ENCODE measurements around the gene CEP170B. TPM values are rescaled to one million over a fixed set of nuclear protein-coding genes. Genes with fewer than 3 reads are reported as not detected.
"Not testable (repeated sequence)": the region's sequence is repeated elsewhere in the genome, so short reads cannot be mapped to it uniquely, and the experiment has no call there.

Gene CEP170B
- total RNA-seq, 2 experiments from 2014 or later: 3.0 TPM

DNA sequence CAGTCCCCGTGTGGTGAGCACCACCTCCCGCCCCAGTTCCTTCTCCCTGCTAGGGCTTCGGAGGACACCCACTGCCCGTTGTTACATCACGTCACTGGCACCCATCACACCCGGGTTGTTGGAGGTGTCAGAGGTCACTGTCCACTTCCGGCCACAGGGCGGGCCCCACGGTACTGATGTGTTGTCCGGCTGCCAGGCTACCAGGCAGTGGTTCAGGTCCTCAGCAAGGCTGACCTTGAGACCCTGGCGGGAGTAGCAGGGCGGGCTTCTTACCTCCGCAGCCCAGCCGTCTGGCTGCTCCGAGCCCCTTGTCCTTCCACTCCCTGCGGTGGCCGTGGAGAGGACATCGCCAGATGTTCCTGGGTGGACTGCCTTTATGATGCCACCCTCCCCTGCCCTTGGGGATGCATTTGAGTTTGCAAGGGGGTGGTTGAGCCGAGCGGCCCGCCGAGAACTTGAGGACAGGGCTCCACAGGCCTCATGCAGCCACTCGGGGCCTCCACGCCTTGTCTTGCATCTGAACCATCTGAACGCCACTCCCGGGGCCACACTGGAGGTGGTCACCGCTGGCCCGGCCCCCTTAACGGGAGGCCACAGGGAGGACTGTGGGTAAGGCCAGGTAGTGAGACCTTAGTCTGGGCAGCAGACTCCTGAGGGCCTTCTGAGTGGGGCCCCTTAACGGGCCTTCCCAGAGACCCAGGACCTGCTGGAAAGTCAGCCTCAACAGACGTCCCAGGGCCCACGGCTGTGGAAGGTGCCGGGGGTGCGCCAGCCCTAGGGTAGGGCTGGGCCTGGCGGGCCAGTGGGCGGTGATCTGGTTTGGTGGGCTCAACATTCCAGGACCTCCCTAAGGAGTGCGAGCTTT lies 32.5 kb downstream of the CEP170B start:
- Mint-ChIP-seq H3K4me3 (no peak overlapping the region), H3K4me1 (peaks cover 5% of the 10 kb centered on the region), H3K9me3 (no peaks in the 10 kb centered on the region), H3K27me3 (peaks cover 3% of the 10 kb centered on the region), H3K36me3 (ENCODE audit: low read depth) (no peaks in the 10 kb centered on the region), H3K27ac (no peak overlapping the region)
- CTCF ChIA-PET: interaction anchor here (1.1 to 1.3 kb wide), 2 partner anchors 65 to 148 kb away, joined by 3 read pairs; no protein-coding TSS in a partner anchor
- no peak for DNase-seq
- POLR2A ChIA-PET: no interaction called here

DNA sequence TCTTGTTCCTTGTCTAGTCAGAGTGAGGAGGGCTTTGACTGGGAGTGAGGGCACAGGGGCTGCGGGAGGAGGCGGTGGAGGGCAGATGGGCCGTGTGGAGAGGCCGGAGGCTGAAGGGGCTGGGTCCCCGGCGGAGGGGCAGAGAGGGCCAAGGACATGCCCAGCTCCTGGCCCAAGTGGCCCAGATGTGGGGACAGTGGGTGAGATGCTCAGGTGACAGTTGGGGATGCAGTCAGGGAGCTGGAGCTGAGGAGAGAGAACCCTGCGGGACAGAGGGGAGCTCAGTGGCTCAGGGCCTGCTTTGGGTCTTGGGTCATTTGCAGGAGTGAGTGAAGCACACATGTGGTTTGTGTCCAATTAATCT lies 33.1 kb downstream of the CEP170B start:
- H3K4me1 Mint-ChIP-seq: peaks cover 5% of the 10 kb centered on the region
- ChIA-PET POLR2A (no interaction called here), CTCF (interaction anchor here (0.5 to 1.3 kb wide), 2 partner anchors 69 to 147 kb away, joined by 3 read pairs; no protein-coding TSS in a partner anchor)
- DNase-seq: no peak
- no peaks in the 10 kb centered on the region for H3K9me3 Mint-ChIP-seq
- no peak overlapping the region for H3K4me3 Mint-ChIP-seq
- peaks cover 4% of the 10 kb centered on the region for H3K27me3 Mint-ChIP-seq
- H3K27ac Mint-ChIP-seq: no peak overlapping the region
- H3K36me3 Mint-ChIP-seq (ENCODE audit: low read depth): no peaks in the 10 kb centered on the region

GRCh38 chr14:104898870-104899510 lies 33.9 kb downstream of the CEP170B start:
- Mint-ChIP-seq H3K27me3 (peaks cover 10% of the 10 kb centered on the region), H3K27ac (no peak overlapping the region), H3K4me1 (peaks cover 5% of the 10 kb centered on the region), H3K36me3 (ENCODE audit: low read depth) (no peaks in the 10 kb centered on the region), H3K9me3 (no peaks in the 10 kb centered on the region), H3K4me3 (no peak overlapping the region)
- ChIA-PET POLR2A (no interaction called here), CTCF (interaction anchor here (0.5 to 1.3 kb wide), 5 partner anchors 58 to 460 kb away, joined by 3 to 4 read pairs (median 3); no protein-coding TSS in a partner anchor)
- DNase-seq: no peak

DNA sequence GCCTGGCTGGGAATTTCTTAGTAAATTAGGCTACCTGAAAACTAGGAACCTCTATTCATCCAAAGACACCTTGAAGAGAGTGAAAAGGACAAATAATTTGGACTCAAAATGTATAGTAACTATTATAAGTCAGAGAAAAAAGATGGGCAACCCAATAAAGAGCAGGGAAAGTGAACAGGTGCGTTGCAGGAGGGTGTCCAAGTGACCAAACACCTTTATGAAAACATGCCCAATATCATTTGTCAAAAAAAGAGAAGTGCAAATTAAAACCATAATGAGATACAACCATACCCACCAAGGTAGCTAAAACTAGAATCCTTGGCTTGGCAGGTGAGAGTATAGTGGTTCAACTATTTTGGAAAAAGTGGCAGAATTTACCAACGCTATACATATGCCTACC lies 34.7 kb downstream of the CEP170B start:
- CTCF ChIA-PET: no interaction called here
- H3K27me3 Mint-ChIP-seq: peaks cover 14% of the 10 kb centered on the region
- POLR2A ChIA-PET: no interaction called here
- no peak for DNase-seq
- no peaks in the 10 kb centered on the region for H3K36me3 Mint-ChIP-seq (ENCODE audit: low read depth)
- H3K9me3 Mint-ChIP-seq: no peaks in the 10 kb centered on the region
- H3K27ac Mint-ChIP-seq: no peak overlapping the region
- H3K4me1 Mint-ChIP-seq: peaks cover 5% of the 10 kb centered on the region
- H3K4me3 Mint-ChIP-seq: no peak overlapping the region

DNA sequence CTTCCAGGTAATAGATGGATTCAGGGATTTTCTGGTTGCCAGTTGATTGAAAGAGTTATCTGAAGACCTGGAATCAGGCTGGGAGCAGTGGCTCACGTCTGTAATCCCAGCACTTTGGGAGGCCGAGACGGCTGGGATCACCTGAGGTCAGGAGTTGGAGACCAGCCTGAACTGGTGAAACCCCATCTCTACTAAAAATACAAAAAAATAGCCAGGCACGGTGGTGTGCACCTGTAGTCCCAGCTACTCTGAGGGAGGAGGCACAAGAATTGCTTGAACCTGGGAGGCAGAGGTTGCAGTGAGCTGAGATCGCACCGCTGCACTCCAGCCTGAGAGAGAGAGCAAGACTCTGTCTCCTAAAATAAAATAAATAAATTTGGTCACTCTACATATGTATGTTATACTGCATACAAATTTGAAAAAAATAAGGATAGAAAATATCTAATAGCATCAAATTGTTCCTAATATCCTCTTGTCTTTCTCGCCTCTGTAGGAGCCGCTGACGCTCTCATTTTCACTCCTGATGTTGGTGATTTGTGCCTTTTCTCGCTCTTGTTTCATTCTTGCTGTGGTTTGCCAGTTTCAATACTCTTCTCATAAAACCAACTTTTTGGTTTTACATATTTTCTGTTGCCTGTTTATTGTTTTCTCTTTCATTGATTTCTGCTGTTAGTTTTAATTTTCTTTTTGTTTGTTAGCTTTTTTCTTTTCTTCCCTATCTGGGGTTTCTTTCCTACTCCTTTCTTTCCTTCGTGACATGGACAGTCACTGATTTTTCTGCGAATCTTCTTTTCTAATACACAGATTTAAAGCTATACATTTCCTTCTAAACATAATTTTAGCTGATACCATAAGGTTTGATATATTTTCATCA lies 35.8 kb downstream of the CEP170B start:
- H3K4me1 Mint-ChIP-seq: peaks cover 5% of the 10 kb centered on the region
- CTCF ChIA-PET: no interaction called here
- no peak overlapping the region for H3K4me3 Mint-ChIP-seq
- no peaks in the 10 kb centered on the region for H3K36me3 Mint-ChIP-seq (ENCODE audit: low read depth)
- H3K9me3 Mint-ChIP-seq: no peaks in the 10 kb centered on the region
- POLR2A ChIA-PET: no interaction called here
- peaks cover 16% of the 10 kb centered on the region for H3K27me3 Mint-ChIP-seq
- no peak for DNase-seq
- H3K27ac Mint-ChIP-seq: no peak overlapping the region

DNA sequence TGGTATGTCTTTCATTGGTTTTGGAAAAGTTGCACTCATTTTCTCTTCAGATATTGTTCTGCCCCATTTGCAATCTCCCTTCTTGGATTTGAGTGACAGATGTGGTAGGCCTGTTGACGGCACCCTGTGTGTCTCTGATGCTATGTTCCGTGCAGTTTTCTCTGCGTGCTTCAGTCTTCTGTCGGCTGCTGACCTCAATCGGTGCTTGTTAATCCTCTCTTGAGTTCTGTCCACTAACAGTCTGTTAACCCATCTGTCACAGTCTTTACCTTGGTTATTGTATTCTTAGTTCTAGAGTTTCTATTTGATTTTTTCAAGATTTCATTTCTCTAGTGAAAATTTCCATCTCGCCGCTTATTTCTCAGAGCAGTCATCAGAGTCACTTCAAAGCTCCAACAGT lies 38.9 kb downstream of the CEP170B start:
- Mint-ChIP-seq H3K4me3 (no peak overlapping the region), H3K4me1 (peaks cover 4% of the 10 kb centered on the region), H3K27ac (no peak overlapping the region), H3K9me3 (no peaks in the 10 kb centered on the region), H3K27me3 (peaks cover 29% of the 10 kb centered on the region), H3K36me3 (ENCODE audit: low read depth) (no peaks in the 10 kb centered on the region)
- ChIA-PET CTCF (no interaction called here), POLR2A (no interaction called here)
- DNase-seq: no peak

- H3K9me3 Mint-ChIP-seq; H3K4me3 Mint-ChIP-seq; CTCF ChIA-PET; H3K27ac Mint-ChIP-seq; H3K4me1 Mint-ChIP-seq; H3K36me3 Mint-ChIP-seq (ENCODE audit: low read depth); POLR2A ChIA-PET; DNase-seq: not testable (repeated sequence)
- peaks cover 30% of the 10 kb centered on the region for H3K27me3 Mint-ChIP-seq
Observed at GRCh38 chr14:104904650-104905578, 39.8 kb downstream of the CEP170B start.

- POLR2A ChIA-PET, H3K9me3 Mint-ChIP-seq: not testable (repeated sequence)
- peaks cover 34% of the 10 kb centered on the region for H3K27me3 Mint-ChIP-seq
Observed at GRCh38 chr14:104905579-104905933, 40.5 kb downstream of the CEP170B start.

GRCh38 chr14:104908303-104908702 lies 43.2 kb downstream of the CEP170B start:
- Mint-ChIP-seq H3K27ac (no peak overlapping the region), H3K36me3 (ENCODE audit: low read depth) (no peaks in the 10 kb centered on the region), H3K27me3 (peaks cover 36% of the 10 kb centered on the region), H3K4me3 (no peak overlapping the region), H3K9me3 (peaks cover 5% of the 10 kb centered on the region), H3K4me1 (no peaks in the 10 kb centered on the region)
- no peak for DNase-seq
- ChIA-PET CTCF (interaction anchor here (1.6 kb wide), 1 partner anchor 8 kb away, joined by 3 read pairs; no protein-coding TSS in a partner anchor), POLR2A (no interaction called here)

More at GRCh38 chr14:104905579-104905933, 40.5 kb downstream of the CEP170B start:
- DNase-seq; H3K27ac Mint-ChIP-seq; H3K36me3 Mint-ChIP-seq (ENCODE audit: low read depth); H3K4me3 Mint-ChIP-seq; H3K4me1 Mint-ChIP-seq; CTCF ChIA-PET: not testable (repeated sequence)

DNA sequence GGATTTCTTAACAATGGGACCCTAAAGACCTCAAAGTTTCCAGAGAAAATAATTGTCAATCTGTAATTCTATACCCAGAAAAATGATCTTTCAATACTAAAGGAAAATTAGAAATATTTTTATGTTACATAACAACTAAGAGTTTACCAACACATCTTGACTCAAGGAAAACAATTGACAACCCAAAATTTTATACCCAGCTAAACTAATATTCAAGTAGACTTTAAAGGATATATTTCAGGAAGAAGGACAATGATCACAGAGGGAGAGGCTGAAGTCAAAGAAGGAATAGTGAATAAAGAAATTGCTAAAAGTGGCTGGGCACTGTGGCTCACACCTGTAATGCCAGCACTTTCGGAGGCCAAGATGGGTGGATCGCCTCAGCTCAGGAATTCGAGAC lies 47.0 kb downstream of the CEP170B start:
- H3K27ac Mint-ChIP-seq: no peak overlapping the region
- ChIA-PET CTCF (no interaction called here), POLR2A (no interaction called here)
- H3K4me1 Mint-ChIP-seq: no peaks in the 10 kb centered on the region
- peaks cover 41% of the 10 kb centered on the region for H3K27me3 Mint-ChIP-seq
- no peaks in the 10 kb centered on the region for H3K36me3 Mint-ChIP-seq (ENCODE audit: low read depth)
- peaks cover 5% of the 10 kb centered on the region for H3K9me3 Mint-ChIP-seq
- DNase-seq: no peak
- H3K4me3 Mint-ChIP-seq: no peak overlapping the region

- DNase-seq: no peak
- H3K9me3 Mint-ChIP-seq: peaks cover 5% of the 10 kb centered on the region
- H3K36me3 Mint-ChIP-seq (ENCODE audit: low read depth): no peaks in the 10 kb centered on the region
- CTCF ChIA-PET: no interaction called here
- H3K4me1 Mint-ChIP-seq: no peaks in the 10 kb centered on the region
- POLR2A ChIA-PET: no interaction called here
- no peak overlapping the region for H3K4me3 Mint-ChIP-seq
- no peak overlapping the region for H3K27ac Mint-ChIP-seq
- peaks cover 33% of the 10 kb centered on the region for H3K27me3 Mint-ChIP-seq
Observed at GRCh38 chr14:104913435-104913834, 48.4 kb downstream of the CEP170B start.

GRCh38 chr14:104917116-104917515 lies 52.0 kb downstream of the CEP170B start:
- no peak overlapping the region for H3K4me3 Mint-ChIP-seq
- ChIA-PET POLR2A (no interaction called here), CTCF (no interaction called here)
- no peaks in the 10 kb centered on the region for H3K36me3 Mint-ChIP-seq (ENCODE audit: low read depth)
- peaks cover 25% of the 10 kb centered on the region for H3K27me3 Mint-ChIP-seq
- DNase-seq: no peak
- H3K27ac Mint-ChIP-seq: no peak overlapping the region
- H3K9me3 Mint-ChIP-seq: peaks cover 1% of the 10 kb centered on the region
- no peaks in the 10 kb centered on the region for H3K4me1 Mint-ChIP-seq

Measured in activated CD4-positive, alpha-beta T cell treated with anti-CD3 and anti-CD28 coated beads, Interleukin-2, amount 10 ng/mL, durations not matched to agents 7 days and 5 days (primary cell).